ENCODE data around the gene CLMP.

DNA sequence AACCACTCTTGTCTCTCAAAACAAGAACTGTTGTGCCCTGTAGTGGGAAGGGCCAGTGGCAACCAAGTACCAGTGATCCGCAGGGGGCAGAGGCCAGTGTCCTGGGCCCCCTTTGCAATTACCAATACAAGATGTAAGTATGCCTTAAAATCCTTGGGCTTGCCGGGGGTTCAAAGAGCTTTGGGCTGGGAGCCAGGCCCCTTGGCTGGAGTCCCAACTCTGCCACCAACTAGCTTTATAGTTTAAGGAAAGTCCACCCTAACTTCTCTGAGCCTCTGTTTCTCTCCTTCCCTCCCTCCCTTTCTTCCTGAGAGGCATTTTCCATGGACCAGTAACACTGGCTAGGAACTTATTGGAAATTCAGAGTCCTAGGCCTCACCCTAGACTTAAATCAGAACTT lies 15.5 kb downstream of the CLMP start:
- TF ChIP-seq, protein P1, sequence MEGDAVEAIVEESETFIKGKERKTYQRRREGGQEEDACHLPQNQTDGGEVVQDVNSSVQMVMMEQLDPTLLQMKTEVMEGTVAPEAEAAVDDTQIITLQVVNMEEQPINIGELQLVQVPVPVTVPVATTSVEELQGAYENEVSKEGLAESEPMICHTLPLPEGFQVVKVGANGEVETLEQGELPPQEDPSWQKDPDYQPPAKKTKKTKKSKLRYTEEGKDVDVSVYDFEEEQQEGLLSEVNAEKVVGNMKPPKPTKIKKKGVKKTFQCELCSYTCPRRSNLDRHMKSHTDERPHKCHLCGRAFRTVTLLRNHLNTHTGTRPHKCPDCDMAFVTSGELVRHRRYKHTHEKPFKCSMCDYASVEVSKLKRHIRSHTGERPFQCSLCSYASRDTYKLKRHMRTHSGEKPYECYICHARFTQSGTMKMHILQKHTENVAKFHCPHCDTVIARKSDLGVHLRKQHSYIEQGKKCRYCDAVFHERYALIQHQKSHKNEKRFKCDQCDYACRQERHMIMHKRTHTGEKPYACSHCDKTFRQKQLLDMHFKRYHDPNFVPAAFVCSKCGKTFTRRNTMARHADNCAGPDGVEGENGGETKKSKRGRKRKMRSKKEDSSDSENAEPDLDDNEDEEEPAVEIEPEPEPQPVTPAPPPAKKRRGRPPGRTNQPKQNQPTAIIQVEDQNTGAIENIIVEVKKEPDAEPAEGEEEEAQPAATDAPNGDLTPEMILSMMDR (IDR thresholded peaks at IDR 0.05; ENCODE audit: low read length): no peak
- TF ChIP-seq EZH2 (IDR thresholded peaks at IDR 0.05; ENCODE audit: borderline replicate concordance, low read length): no peak
